Measurements from ENCODE around the gene SLC4A1.

The SLC4A1 gene

DNA sequence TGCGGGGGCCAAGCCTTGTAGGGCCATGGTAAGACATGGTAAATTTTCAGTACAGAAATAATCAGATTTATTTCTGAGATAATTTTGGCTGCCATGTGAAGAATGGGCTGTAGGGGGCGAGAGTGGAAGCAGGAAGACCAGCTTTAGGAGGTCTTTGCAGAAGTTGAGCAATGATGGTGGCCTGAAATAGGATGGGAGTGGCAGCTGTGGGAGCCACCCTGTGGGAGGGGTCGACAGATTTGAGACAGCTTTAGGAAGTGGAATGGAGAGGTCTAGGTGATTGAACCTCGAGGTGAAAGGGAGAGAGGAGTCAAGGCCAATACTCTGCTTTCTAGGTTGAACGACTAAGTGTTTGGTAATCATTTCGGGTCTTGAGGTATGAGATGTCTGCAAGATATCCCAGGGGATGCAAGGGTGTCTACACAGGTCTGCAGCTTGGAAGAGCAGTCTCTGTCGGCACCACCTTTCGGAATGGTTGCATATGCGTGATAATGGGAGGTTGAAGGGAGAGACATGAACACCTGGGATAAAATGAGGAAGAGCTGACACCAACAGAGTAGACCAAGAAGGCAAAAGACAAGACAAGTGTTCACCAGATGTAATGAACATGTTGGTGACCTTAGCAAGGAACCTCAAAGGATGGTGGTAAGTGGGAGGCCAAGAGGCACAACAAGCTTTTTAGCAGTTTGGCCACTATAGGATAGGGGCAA, 64.0 kb downstream of the SLC4A1 start:
- DNase-seq, result peak; percentile 19

DNA sequence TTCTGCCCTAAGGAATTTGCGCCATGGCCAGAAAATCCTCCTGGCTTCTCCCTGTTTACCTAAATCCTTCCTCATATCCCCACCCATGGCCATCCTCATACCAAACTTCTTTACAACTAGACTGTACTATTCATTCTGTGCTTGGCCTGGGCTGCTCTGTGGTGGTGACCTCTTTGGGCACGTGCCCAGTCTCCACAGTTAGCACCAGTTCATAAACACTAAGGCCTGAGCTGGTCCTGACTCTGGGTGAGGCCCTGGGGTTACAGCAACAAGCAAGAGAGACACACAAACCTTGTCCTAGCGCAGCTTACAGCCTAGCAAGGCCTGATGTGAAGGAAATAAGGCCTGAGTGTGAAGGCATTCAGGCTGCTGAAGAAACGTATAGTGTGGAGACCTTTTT, 65.2 kb downstream of the SLC4A1 start:
- DNase-seq, result no peak

DNA sequence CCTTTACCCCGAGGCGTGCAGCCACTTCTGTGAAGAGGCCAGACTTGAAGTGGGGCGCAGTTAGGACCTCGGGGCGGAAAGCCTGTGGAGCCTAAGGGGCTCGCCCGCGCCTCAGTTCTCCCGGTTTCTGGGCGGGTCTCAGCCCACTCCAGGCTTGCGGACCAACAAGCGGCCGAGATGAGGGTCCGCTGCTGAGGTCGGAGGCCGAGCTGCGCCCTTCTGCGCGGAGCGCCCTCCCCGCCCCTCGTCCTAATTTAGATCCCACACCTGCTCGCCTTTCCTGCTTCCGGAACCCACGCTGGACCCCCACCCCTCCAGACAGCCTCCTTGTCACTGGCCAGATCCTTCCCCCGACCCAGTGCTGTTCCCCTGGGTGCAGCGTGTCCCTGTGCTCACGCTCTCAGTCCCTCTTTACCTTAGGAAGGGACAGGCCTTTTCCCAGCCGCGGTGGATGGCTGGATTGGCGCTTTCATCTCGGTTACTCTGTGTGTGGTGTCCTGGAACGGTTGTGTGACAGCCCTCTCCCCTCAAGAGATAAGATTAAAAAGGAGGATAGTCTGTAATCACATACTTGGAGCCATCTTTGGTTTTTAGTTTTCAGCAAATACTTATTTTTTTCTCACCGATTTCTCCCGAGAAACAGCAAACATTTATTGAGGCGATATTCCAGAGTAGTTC, 67.3 kb downstream of the SLC4A1 start:
- DNase-seq, result peak; percentile 58

DNA sequence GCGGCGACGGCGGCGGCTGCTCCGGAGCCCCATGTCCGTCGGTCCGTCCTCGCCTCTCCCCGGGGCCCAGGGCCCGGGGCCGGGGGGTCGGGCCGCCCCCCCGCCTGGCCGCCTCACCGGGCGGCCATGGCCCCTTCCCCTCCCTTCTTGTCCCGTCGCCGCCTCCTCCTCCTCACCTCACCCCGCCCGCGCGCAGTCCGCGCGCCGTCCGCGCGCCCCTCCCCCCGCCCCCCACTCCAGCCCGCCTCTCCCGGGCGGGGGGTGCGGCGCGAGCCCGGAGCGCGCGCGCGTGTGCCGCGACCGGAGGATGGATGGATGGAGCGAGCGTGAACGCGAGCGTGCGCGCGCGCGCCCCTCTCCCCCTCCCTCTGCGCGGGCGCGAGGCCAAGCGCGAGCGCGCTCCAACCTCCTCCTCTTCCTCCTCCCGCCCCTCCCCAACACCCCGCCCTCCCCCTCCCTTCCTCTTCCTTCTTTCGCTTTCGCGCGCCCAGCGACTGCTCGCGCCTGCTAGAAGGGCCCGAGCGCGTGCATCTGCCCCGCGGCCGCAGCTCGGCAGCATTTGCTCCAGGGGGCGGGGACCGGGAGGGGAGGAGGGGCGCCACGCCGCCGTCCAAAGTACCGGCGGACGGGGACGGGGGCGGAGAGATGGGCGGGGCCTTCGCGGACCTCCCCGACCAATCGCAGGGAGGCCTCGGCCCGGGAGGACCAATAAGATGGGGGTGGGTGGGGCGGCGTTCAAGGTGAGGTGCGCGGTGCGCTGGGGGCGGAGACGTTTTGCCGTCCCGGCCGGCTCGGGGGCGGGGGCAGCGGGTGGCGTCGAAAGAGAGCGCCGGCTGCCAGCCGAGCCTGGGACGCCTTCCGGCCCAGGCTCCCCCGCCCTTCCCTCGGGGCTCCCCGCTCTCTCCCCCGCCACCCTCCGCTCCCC, 68.1 kb downstream of the SLC4A1 start, which contains the start of gene ATXN7L3:
Gene ATXN7L3 (minus strand): TSS at position 332 of the 925 bp plus-strand sequence. CDS start 1,814 bp downstream, outside the sequence.
- DNase-seq, result peak; percentile 92

DNA sequence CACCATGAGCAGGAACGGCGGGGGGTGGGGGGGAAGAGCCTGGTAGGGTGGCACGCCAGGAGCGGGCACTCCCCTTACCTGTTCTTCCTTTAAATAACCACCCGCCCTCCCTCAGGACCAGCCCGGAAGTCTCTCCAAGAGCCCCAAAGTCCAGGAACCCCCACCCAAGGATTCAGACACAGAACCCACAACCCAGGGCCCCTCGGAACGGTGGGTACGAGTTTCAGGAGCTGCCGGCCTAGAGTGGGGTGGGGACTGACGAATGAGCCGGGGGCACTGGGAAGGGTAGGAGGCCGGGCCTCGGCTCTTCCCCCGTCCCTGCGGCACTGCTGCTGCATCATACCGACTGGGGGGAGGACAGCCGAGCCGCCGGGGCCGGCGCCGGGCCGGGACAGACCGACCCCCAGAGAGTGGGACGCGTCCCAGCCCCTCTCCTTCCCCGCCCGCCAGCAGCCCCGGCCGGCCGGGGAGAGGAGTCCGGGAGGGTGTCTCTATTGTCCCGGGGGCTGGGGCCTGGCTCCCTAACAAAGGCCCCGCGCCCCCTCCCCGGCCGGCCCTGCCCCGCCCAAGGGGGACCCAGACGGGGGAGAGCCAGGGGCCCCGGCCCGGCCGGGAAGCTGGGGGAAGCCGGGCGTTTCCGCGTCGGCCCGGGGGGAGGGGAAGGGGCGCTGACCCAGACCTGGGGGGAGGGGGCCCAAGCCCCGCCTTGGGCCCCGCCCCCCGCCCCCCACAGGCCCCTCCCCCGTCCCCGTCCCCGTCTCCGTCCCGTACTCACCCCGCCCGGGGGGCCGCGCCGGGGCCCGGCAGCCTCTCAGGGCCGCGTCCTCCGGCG, 69.0 kb downstream of the SLC4A1 start:
- no peak for DNase-seq

Measured in SHP77 treated with DMSO at 0.1 percent for 48 hours (cell line).